HFFc6 (cell line): Measurements from ENCODE around the gene CCDC85A. TPM values are rescaled to one million over a fixed set of nuclear protein-coding genes. Genes with fewer than 3 reads are reported as not detected.
A peak's percentile ranks its signal among the peaks of the same experiment; 100 is the strongest.
"Not testable (repeated sequence)": the region's sequence is repeated elsewhere in the genome, so short reads cannot be mapped to it uniquely, and the experiment has no call there.

Experiments used
- DNase-seq: peaks from one replicate; pipeline ENCODE4 v3.0.0-alpha.2; 2018
- H3K27ac Mint-ChIP-seq: 2 replicates; pipeline ENCODE4 v1.8.0; 2020; ENCODE audit warnings: mild to moderate bottlenecking, mixed read lengths
- H3K27me3 Mint-ChIP-seq: 2 replicates; pipeline ENCODE4 v1.8.0; 2021; ENCODE audit warnings: mild to moderate bottlenecking, moderate library complexity, mixed read lengths; ENCODE audit not compliant: insufficient read depth
- H3K36me3 Mint-ChIP-seq: 2 replicates; pipeline ENCODE4 v1.8.0; 2021; ENCODE audit warnings: low read depth, mixed read lengths
- H3K4me1 Mint-ChIP-seq: 2 replicates; pipeline ENCODE4 v1.8.0; 2020; ENCODE audit warnings: low read depth, mixed read lengths
- H3K4me3 Mint-ChIP-seq: 2 replicates; pipeline ENCODE4 v1.8.0; 2020; ENCODE audit warnings: mild to moderate bottlenecking, moderate library complexity, mixed read lengths
- H3K9me3 Mint-ChIP-seq: 2 replicates; pipeline ENCODE4 v1.8.0; 2020; ENCODE audit warnings: mild to moderate bottlenecking, mixed read lengths
- CTCF ChIP-seq: fragments of 200-600 bp; sonication (generic); IDR thresholded peaks from 2 replicates; pipeline ENCODE4 v1.5.0; 2021; ENCODE audit warnings: antibody characterized with exemption, mild to moderate bottlenecking
- long read RNA-seq: library from polyadenylated mRNA; unstranded; transcript quantifications from one replicate; pipeline ENCODE4 v2.0.0, GENCODE V29; 2019
- total RNA-seq, 6 experiments: library from RNA; stranded (reverse); fragmentation: NEBNext Ultra II Directional; extraction: Animal tissue kit (Norgen Biotek cat#: 25700); gene quantifications; 2 replicates in 1 of 6; 3 replicates in 5 of 6; pipeline ENCODE4 v1.2.3, GENCODE V29; 2021

CCDC85A gene
- 10 to 100 TPM; 25.5 to 39.3 (median 36.9) TPM for total RNA-seq
- long read RNA-seq, partial matches to known transcripts = 3 of 15 reads
- long read RNA-seq, other reads (novel, unspliced or antisense) = 12 of 15 reads

DNA sequence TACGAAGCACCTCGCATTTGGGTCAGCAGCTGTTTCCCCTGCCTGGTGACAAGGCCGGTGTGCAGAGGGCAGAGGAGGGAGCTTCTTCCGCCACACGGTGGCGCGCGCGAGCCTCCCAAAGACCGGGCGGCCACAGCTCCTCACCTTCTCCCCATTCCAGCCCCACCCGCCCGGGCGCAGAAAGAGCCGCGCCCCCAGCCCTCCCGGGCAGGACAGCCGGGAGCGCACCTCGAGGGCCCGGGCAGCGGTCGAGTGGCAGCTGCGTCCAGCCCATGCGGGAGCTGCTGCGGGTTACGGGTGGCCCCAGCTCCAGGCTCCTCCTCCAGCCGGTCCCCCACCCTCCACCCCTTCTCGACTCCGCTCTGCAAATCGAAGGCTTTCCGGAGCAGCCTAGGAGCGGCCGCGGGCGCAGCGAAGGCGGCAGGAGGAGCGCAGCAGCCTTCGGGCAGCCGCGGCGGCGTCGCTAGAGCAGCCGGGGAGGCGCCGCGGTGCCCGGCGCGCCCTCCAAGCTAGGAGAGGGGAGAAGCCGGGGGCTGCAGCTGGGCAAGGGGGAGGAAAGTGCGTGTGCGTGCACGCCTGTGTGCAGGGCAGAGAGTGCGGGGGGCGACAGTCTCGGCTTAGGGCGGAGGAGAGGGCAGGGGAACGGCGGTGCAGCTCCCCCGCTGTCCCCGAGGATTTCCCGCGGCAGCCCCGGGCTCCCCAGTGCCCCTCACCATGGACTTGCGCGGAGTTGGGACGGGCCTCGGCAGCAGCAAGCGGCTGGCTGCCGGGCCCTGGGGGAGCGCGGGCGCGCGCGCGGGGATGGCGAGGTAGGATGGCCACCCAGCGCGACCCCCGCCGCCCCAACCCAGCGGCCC lies at the start of gene CCDC85A:
Gene CCDC85A (plus strand): TSS at position 348 of the 857 bp plus-strand sequence. CDS start 635 bp downstream, outside the sequence.
- no peaks in the 10 kb centered on the region for H3K9me3 Mint-ChIP-seq
- peaks cover 62% of the 10 kb centered on the region for H3K4me1 Mint-ChIP-seq
- peaks cover 19% of the 10 kb centered on the region; the same call in 1 of the 2 replicates for H3K36me3 Mint-ChIP-seq
- DNase-seq = peak; percentile 81
- H3K27ac Mint-ChIP-seq = peak within 1 kb of the TSS; percentile 44
- TF ChIP-seq CTCF = peak; percentile 98
- peak within 1 kb of the TSS; percentile 97 for H3K4me3 Mint-ChIP-seq
- peaks cover 7% of the 10 kb centered on the region for H3K27me3 Mint-ChIP-seq

DNA sequence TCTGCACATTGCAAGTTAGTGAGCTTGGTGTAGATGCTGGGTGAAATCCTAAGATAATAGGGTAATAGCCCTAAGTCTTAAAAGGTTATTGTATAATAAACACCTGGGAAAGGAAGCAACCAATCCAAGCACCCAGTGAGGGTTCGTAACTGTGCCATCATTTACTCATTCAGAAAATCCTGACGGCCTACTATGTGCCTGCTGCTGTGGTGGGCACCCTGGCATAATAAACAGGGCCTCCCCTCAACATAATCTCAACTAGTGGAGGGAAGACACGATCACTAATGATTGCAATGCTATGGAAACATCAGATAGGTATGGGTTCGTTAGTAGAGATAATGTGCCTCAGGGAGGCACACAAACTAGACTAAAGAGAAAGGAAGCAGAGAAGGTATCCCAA lies 48.9 kb upstream of the CCDC85A start:
- H3K4me3 Mint-ChIP-seq = no peak overlapping the region
- peaks cover 6% of the 10 kb centered on the region; the same call in 1 of the 2 replicates for H3K36me3 Mint-ChIP-seq
- H3K9me3 Mint-ChIP-seq = 0 out of 2 replicates have a peak, but pooled peaks cover 4% of the 10 kb centered on the region
- H3K27ac Mint-ChIP-seq = no peak overlapping the region
- DNase-seq = no peak
- no peak for TF ChIP-seq CTCF
- H3K27me3 Mint-ChIP-seq = peaks cover 2% of the 10 kb centered on the region; the same call in 1 of the 2 replicates
- H3K4me1 Mint-ChIP-seq = peaks cover 19% of the 10 kb centered on the region

DNA sequence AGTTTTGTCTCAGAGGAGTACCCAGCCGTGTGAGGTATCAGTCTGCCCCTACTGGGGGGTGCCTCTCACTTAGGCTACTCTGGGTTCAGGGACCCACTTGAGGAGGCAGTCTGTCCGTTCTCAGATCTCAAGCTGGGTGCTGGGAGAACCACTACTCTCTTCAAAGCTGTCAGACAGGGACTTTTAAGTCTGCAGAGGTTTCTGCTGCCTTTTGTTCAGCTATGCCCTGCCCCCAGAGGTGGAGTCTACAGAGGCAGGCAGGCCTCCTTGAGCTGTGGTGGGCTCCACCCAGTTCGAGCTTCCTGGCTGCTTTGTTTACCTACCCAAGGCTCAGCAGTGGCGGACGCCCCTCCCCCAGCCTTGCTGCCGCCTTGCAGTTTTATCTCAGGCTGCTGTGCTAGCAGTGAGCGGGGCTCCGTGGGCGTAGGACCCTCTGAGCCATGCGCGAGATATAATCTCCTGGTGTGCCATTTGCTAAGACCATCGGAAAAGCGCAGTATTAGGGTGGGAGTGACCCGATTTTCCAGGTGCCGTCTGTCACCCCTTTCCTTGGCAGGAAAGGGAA lies 41.2 kb upstream of the CCDC85A start:
- not testable (repeated sequence) for H3K36me3 Mint-ChIP-seq, H3K4me1 Mint-ChIP-seq, H3K9me3 Mint-ChIP-seq, H3K27ac Mint-ChIP-seq, DNase-seq, H3K4me3 Mint-ChIP-seq
- peaks cover 11% of the 10 kb centered on the region for H3K27me3 Mint-ChIP-seq

- no peaks in the 10 kb centered on the region for H3K4me1 Mint-ChIP-seq
- no peak for TF ChIP-seq CTCF
- H3K36me3 Mint-ChIP-seq = no peaks in the 10 kb centered on the region
These were observed 35.9 kb upstream of the CCDC85A start for GRCh38 chr2:56147907-56148306.

DNA sequence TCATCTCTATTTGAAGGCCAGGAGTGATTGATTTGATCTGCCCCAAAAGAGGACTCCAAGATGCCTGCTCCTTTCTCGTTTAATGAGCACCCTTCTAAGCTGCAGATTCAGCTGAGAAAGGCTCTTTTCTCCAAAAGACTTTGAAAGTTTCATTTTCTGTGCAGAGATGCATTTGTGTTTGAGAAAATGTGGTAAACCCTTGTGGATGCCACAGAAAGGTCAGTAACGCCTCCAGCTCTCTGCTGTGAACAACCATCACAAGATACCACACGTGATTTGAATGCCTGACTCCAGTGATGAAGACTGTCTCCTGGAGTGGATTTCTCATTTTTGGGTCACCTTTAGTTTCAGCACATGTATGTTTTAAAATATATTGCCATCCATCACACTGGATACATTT lies 35.0 kb upstream of the CCDC85A start:
- DNase-seq = no peak
- H3K27me3 Mint-ChIP-seq = peaks cover 26% of the 10 kb centered on the region

More at GRCh38 chr2:56147907-56148306, 35.9 kb upstream of the CCDC85A start:
- DNase-seq = no peak
- no peaks in the 10 kb centered on the region for H3K9me3 Mint-ChIP-seq
- no peak overlapping the region for H3K27ac Mint-ChIP-seq
- H3K4me3 Mint-ChIP-seq = no peak overlapping the region
- H3K27me3 Mint-ChIP-seq = peaks cover 18% of the 10 kb centered on the region

More for the DNA sequence above, 35.0 kb upstream of the CCDC85A start:
- Mint-ChIP-seq H3K36me3 (no peaks in the 10 kb centered on the region), H3K27ac (no peak overlapping the region), H3K4me1 (no peaks in the 10 kb centered on the region), H3K9me3 (no peaks in the 10 kb centered on the region), H3K4me3 (no peak overlapping the region)
- TF ChIP-seq CTCF = no peak
